Stimulated activated naive CD8-positive, alpha-beta T cell treated with anti-CD3 and anti-CD28 coated beads, Interleukin-15, amount 100 ng/mL, for 72 hours (primary cell): ENCODE results near the gene CYP1A2.

Experiments used
- ATAC-seq: fragments of 150-1000 bp; cut with Tn5 transposase; 2 replicates; pipeline ENCODE4 v1.10.0; 2021; ENCODE audit warnings: mild to moderate bottlenecking, moderate library complexity
- DNase-seq, 2 donors: peaks; one replicate each; pipeline ENCODE4 v3.0.0; 2021 to 2022
- H3K27ac Mint-ChIP-seq, 2 donors: one replicate each; pipeline ENCODE4 v1.8.0; 2022; ENCODE audit warnings: mild to moderate bottlenecking in 2 of 2, mixed read lengths in 2 of 2, moderate library complexity in 2 of 2
- H3K27me3 Mint-ChIP-seq: one replicate; pipeline ENCODE4 v1.8.0; 2022; ENCODE audit warnings: mixed read lengths
- H3K4me1 Mint-ChIP-seq: one replicate; pipeline ENCODE4 v1.8.0; 2022; ENCODE audit warnings: mild to moderate bottlenecking, mixed read lengths
- H3K4me3 Mint-ChIP-seq, 2 donors: one replicate each; pipeline ENCODE4 v1.8.0; 2022; ENCODE audit warnings: mild to moderate bottlenecking in 2 of 2, mixed read lengths in 2 of 2, moderate library complexity in 1 of 2
- H3K9me3 Mint-ChIP-seq, 2 donors: one replicate each; pipeline ENCODE4 v1.8.0; 2022; ENCODE audit warnings: mixed read lengths in 2 of 2

Gene CYP1A2

GRCh38 chr15:74799255-74799855 is 50.7 kb downstream of the CYP1A2 start:
- ATAC-seq (peak; percentile 40), DNase-seq (peak in 1 of 2 donors; percentile 41)
- Mint-ChIP-seq H3K4me3 (peak overlapping the region; percentile 29 to 41), H3K9me3 (no peaks in the 10 kb centered on the region), H3K4me1 (peaks cover 77% of the 10 kb centered on the region), H3K27ac (peak overlapping the region in 1 of 2 donors; percentile 78), H3K27me3 (no peaks in the 10 kb centered on the region)

GRCh38 chr15:74799856-74800558 is 51.4 kb downstream of the CYP1A2 start:
- H3K27me3 Mint-ChIP-seq = no peaks in the 10 kb centered on the region
- H3K4me1 Mint-ChIP-seq = peaks cover 72% of the 10 kb centered on the region
- H3K27ac Mint-ChIP-seq = peak overlapping the region; percentile 13 to 63
- ATAC-seq = peak; percentile 92
- no peaks in the 10 kb centered on the region for H3K9me3 Mint-ChIP-seq
- peak overlapping the region in 1 of 2 donors; percentile 41 for H3K4me3 Mint-ChIP-seq
- peak; percentile 86 to 88 for DNase-seq

GRCh38 chr15:74800559-74801094 is 52.0 kb downstream of the CYP1A2 start:
- no peak overlapping the region for H3K4me3 Mint-ChIP-seq
- H3K4me1 Mint-ChIP-seq = peaks cover 65% of the 10 kb centered on the region
- DNase-seq = no peak
- no peak for ATAC-seq
- H3K27ac Mint-ChIP-seq = no peak overlapping the region
- no peaks in the 10 kb centered on the region for H3K9me3 Mint-ChIP-seq
- no peaks in the 10 kb centered on the region for H3K27me3 Mint-ChIP-seq

- H3K4me3 Mint-ChIP-seq = no peak overlapping the region
- peak overlapping the region in 1 of 2 donors; percentile 78 for H3K27ac Mint-ChIP-seq
- DNase-seq (no peak), ATAC-seq (no peak)
- no peaks in the 10 kb centered on the region for H3K9me3 Mint-ChIP-seq
- peaks cover 60% of the 10 kb centered on the region for H3K4me1 Mint-ChIP-seq
- H3K27me3 Mint-ChIP-seq = no peaks in the 10 kb centered on the region
These were observed 52.8 kb downstream of the CYP1A2 start for GRCh38 chr15:74801311-74801997.

- ATAC-seq (no peak), DNase-seq (no peak)
- Mint-ChIP-seq H3K4me1 (peaks cover 62% of the 10 kb centered on the region), H3K27ac (peak overlapping the region in 1 of 2 donors; percentile 76), H3K9me3 (no peaks in the 10 kb centered on the region), H3K27me3 (no peaks in the 10 kb centered on the region), H3K4me3 (no peak overlapping the region)
These were observed 53.6 kb downstream of the CYP1A2 start for GRCh38 chr15:74802290-74802689.

GRCh38 chr15:74802862-74803447 is 54.3 kb downstream of the CYP1A2 start:
- Mint-ChIP-seq H3K9me3 (no peaks in the 10 kb centered on the region), H3K27me3 (no peaks in the 10 kb centered on the region), H3K27ac (peak overlapping the region in 1 of 2 donors; percentile 45), H3K4me1 (peaks cover 62% of the 10 kb centered on the region), H3K4me3 (no peak overlapping the region)
- no peak for ATAC-seq
- no peak for DNase-seq

GRCh38 chr15:74804935-74805334 is 56.3 kb downstream of the CYP1A2 start:
- Mint-ChIP-seq H3K9me3 (no peaks in the 10 kb centered on the region), H3K27ac (peak overlapping the region in 1 of 2 donors; percentile 42), H3K4me1 (peaks cover 57% of the 10 kb centered on the region), H3K4me3 (no peak overlapping the region), H3K27me3 (no peaks in the 10 kb centered on the region)
- ATAC-seq (no peak), DNase-seq (no peak)
